PFSK-1 (cell line): ENCODE results near the gene DIO1.

Source experiments
- FOXP2 ChIP-seq: optimal IDR thresholded peaks from 2 replicates; pipeline ENCODE3; 2011; ENCODE audit warnings: borderline replicate concordance, control low read depth, inconsistent platforms; ENCODE audit not compliant: insufficient read depth; ENCODE audit errors: extremely low read length, extremely low read depth
- POLR2AphosphoS5 ChIP-seq: IDR thresholded peaks from 2 replicates; pipeline ENCODE4 v1.6.1; 2012; ENCODE audit warnings: low read depth, mild to moderate bottlenecking, control low read depth, low read length, moderate library complexity
- SIN3A ChIP-seq: IDR thresholded peaks from 2 replicates; pipeline ENCODE4 v1.6.1; 2012; ENCODE audit warnings: mild to moderate bottlenecking, low read length, moderate library complexity, borderline replicate concordance; ENCODE audit not compliant: insufficient read depth
- TAF1 ChIP-seq: IDR thresholded peaks from 2 replicates; pipeline ENCODE4 v1.6.1; 2012; ENCODE audit warnings: low read length, control low read depth, borderline replicate concordance; ENCODE audit not compliant: insufficient read depth
- TF ChIP-seq, protein P1 (sequence below), 2 experiments: IDR thresholded peaks; 2 replicates each; pipeline versions ENCODE4 v1.6.1 to v1.8.0; 2011 to 2012; ENCODE audit warnings: low read depth in 2 of 2, low read length in 2 of 2, control low read depth in 1 of 2, inconsistent platforms in 1 of 2, mild to moderate bottlenecking in 1 of 2, moderate library complexity in 1 of 2; ENCODE audit not compliant: insufficient read depth in 1 of 2

DNA sequence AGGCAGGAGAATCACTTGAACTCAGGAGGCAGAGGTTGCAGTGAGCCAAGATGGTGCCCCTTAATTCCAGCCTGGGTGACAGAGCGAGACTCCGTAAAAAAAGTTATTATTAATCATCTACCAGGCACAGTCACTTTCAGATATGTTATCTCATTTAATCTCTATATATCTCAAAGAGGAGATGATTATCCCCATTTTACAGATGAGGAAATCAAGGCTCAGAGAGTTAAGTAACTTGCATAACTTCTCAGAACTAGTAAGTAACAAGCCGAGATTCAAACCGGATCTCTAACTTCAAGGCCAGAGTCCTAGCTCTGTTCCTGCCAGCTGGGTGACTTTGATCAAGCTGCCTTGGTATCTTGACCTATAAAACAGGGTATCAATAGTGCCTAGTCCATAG lies 17.5 kb downstream of the DIO1 start:
- TF ChIP-seq POLR2AphosphoS5, result no peak
- no peak for TF ChIP-seq SIN3A
- no peak for TF ChIP-seq FOXP2
- TF ChIP-seq, protein P1, sequence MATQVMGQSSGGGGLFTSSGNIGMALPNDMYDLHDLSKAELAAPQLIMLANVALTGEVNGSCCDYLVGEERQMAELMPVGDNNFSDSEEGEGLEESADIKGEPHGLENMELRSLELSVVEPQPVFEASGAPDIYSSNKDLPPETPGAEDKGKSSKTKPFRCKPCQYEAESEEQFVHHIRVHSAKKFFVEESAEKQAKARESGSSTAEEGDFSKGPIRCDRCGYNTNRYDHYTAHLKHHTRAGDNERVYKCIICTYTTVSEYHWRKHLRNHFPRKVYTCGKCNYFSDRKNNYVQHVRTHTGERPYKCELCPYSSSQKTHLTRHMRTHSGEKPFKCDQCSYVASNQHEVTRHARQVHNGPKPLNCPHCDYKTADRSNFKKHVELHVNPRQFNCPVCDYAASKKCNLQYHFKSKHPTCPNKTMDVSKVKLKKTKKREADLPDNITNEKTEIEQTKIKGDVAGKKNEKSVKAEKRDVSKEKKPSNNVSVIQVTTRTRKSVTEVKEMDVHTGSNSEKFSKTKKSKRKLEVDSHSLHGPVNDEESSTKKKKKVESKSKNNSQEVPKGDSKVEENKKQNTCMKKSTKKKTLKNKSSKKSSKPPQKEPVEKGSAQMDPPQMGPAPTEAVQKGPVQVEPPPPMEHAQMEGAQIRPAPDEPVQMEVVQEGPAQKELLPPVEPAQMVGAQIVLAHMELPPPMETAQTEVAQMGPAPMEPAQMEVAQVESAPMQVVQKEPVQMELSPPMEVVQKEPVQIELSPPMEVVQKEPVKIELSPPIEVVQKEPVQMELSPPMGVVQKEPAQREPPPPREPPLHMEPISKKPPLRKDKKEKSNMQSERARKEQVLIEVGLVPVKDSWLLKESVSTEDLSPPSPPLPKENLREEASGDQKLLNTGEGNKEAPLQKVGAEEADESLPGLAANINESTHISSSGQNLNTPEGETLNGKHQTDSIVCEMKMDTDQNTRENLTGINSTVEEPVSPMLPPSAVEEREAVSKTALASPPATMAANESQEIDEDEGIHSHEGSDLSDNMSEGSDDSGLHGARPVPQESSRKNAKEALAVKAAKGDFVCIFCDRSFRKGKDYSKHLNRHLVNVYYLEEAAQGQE (IDR thresholded peaks at IDR 0.05; ENCODE audit: insufficient read depth in 1 of 2, low read depth in 2 of 2, low read length in 2 of 2), result no peak
- no peak for TF ChIP-seq TAF1
